ENCODE results near the gene MMP8. TPM values are rescaled to one million over a fixed set of nuclear protein-coding genes. Genes with fewer than 3 reads are reported as not detected.

The MMP8 gene
- total RNA-seq, 1 donor from 2014 or later = not detected

DNA sequence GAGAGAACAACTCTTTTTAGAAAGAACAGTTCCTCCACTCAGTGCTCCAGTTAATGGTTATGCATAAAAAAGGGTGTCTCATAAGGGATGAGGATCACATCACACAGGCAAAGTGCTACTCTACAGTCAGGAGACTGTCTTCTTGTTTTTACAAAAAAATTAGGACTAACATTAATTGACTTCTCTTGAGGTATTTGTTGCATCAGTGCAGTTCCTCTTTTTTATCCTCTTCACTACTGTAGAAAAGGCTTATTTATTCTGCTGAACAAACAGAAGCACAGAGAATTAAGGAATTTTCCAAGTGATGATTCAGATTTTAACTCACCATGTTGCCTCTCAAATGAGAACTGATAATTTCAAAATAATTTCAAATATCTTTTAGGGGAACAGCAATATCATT is 1.9 kb downstream of the MMP8 start:
- no peak for DNase-seq (ENCODE audit: low spot score)
- Mint-ChIP-seq H3K27ac (ENCODE audit: unreplicated experiment) (no peak overlapping the region), H3K27me3 (ENCODE audit: unreplicated experiment) (no peaks in the 10 kb centered on the region), H3K4me3 (ENCODE audit: unreplicated experiment) (no peak overlapping the region), H3K4me1 (ENCODE audit: unreplicated experiment) (no peaks in the 10 kb centered on the region), H3K9me3 (ENCODE audit: unreplicated experiment) (no peaks in the 10 kb centered on the region), H3K36me3 (ENCODE audit: low read depth, unreplicated experiment) (no peaks in the 10 kb centered on the region)
- TF ChIP-seq, protein P1, sequence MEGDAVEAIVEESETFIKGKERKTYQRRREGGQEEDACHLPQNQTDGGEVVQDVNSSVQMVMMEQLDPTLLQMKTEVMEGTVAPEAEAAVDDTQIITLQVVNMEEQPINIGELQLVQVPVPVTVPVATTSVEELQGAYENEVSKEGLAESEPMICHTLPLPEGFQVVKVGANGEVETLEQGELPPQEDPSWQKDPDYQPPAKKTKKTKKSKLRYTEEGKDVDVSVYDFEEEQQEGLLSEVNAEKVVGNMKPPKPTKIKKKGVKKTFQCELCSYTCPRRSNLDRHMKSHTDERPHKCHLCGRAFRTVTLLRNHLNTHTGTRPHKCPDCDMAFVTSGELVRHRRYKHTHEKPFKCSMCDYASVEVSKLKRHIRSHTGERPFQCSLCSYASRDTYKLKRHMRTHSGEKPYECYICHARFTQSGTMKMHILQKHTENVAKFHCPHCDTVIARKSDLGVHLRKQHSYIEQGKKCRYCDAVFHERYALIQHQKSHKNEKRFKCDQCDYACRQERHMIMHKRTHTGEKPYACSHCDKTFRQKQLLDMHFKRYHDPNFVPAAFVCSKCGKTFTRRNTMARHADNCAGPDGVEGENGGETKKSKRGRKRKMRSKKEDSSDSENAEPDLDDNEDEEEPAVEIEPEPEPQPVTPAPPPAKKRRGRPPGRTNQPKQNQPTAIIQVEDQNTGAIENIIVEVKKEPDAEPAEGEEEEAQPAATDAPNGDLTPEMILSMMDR (IDR thresholded peaks at IDR 0.05; ENCODE audit: unreplicated experiment) = no peak

DNA sequence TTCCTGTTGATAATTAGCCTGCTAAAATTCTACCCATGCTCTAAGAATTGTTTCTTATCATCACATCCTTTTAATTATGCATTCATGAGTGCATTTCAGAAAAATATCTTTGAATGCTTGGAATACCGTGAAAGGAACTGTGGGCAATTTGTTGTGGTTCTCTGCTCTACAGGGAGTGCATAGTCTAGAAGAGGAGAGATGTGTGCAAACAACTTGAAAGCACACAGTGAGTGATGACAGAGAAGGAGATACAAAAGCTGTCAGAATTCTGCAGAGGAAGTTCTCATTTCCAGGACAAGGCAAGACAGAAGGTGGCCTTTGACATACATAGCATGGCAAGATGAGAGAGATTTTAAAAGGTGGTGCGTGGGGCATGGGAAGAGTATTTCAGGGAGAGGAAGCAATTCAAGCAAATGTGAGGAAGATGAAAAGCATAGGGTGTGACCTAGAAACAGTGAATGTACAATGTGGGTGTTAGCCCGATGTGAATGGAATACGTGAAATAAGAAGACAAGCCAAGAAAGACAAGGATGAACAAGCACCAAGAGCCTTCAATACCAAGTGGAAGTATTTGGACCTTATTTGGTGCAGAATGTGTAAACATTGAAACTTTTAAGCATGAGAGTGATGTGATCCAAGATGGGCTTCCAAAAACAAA is 5.0 kb downstream of the MMP8 start:
- Mint-ChIP-seq H3K4me1 (ENCODE audit: unreplicated experiment) (no peaks in the 10 kb centered on the region), H3K36me3 (ENCODE audit: low read depth, unreplicated experiment) (no peaks in the 10 kb centered on the region), H3K9me3 (ENCODE audit: unreplicated experiment) (no peaks in the 10 kb centered on the region), H3K4me3 (ENCODE audit: unreplicated experiment) (no peak overlapping the region), H3K27me3 (ENCODE audit: unreplicated experiment) (no peaks in the 10 kb centered on the region), H3K27ac (ENCODE audit: unreplicated experiment) (no peak overlapping the region)
- TF ChIP-seq, protein P1 (IDR thresholded peaks at IDR 0.05; ENCODE audit: unreplicated experiment) = no peak
- DNase-seq (ENCODE audit: low spot score) = no peak

DNA sequence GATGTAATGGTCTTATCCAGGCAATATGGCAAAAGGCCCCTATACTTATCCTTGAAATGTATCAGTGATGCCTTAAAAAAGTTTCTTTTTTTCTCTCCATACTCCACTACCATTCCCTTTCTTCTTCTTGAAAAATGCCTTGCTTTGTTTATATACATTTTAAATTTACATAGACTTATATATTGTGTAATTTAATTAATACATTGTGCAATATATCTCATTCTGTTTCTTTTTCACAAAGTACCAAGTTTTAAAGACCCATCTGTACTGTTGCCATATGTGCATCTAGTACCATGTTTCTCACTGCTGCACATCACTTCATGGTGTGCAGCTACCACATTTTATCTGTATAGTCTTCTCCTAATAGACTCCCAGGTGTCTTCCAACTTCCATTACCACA is 7.5 kb downstream of the MMP8 start:
- H3K36me3 Mint-ChIP-seq (ENCODE audit: low read depth, unreplicated experiment) = no peaks in the 10 kb centered on the region

DNA sequence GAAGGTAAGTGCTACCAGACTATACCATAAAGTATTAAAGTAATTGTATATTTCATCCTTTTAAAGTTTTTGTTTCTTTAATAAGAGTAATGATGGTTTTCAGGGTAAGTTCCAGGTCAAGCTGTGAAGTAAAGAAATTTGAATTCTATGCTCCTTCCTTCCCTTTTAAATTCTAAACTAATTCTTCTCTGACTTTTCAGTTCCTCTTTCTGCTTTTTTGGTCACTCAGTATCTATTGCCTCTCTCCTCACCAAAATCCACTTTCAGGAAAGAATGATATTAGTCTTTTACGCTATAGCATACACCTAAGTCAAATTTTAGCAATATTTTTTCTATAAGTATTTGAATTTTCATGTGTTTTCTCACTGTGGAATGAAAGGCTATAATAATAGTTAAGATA is 8.2 kb downstream of the MMP8 start:
- no peak overlapping the region for H3K27ac Mint-ChIP-seq (ENCODE audit: unreplicated experiment)
- no peak for DNase-seq (ENCODE audit: low spot score)
- TF ChIP-seq, protein P1 (IDR thresholded peaks at IDR 0.05; ENCODE audit: unreplicated experiment) = no peak
- H3K27me3 Mint-ChIP-seq (ENCODE audit: unreplicated experiment) = no peaks in the 10 kb centered on the region
- H3K4me1 Mint-ChIP-seq (ENCODE audit: unreplicated experiment) = no peaks in the 10 kb centered on the region
- H3K36me3 Mint-ChIP-seq (ENCODE audit: low read depth, unreplicated experiment) = no peaks in the 10 kb centered on the region
- H3K9me3 Mint-ChIP-seq (ENCODE audit: unreplicated experiment) = no peaks in the 10 kb centered on the region
- H3K4me3 Mint-ChIP-seq (ENCODE audit: unreplicated experiment) = no peak overlapping the region

More for the DNA sequence above, 7.5 kb downstream of the MMP8 start:
- TF ChIP-seq, protein P1 (IDR thresholded peaks at IDR 0.05; ENCODE audit: unreplicated experiment) = no peak
- no peak for DNase-seq (ENCODE audit: low spot score)
- no peak overlapping the region for H3K4me3 Mint-ChIP-seq (ENCODE audit: unreplicated experiment)
- no peaks in the 10 kb centered on the region for H3K4me1 Mint-ChIP-seq (ENCODE audit: unreplicated experiment)
- no peaks in the 10 kb centered on the region for H3K9me3 Mint-ChIP-seq (ENCODE audit: unreplicated experiment)
- no peaks in the 10 kb centered on the region for H3K27me3 Mint-ChIP-seq (ENCODE audit: unreplicated experiment)
- no peak overlapping the region for H3K27ac Mint-ChIP-seq (ENCODE audit: unreplicated experiment)

- H3K27me3 Mint-ChIP-seq (ENCODE audit: unreplicated experiment) = no peaks in the 10 kb centered on the region
- H3K4me1 Mint-ChIP-seq (ENCODE audit: unreplicated experiment) = no peaks in the 10 kb centered on the region
- no peak overlapping the region for H3K4me3 Mint-ChIP-seq (ENCODE audit: unreplicated experiment)
- no peak for DNase-seq (ENCODE audit: low spot score)
- TF ChIP-seq, protein P1 (IDR thresholded peaks at IDR 0.05; ENCODE audit: unreplicated experiment) = no peak
- H3K36me3 Mint-ChIP-seq (ENCODE audit: low read depth, unreplicated experiment) = no peaks in the 10 kb centered on the region
- H3K9me3 Mint-ChIP-seq (ENCODE audit: unreplicated experiment) = no peaks in the 10 kb centered on the region
- H3K27ac Mint-ChIP-seq (ENCODE audit: unreplicated experiment) = no peak overlapping the region
Measured at GRCh38 chr11:102712137-102712536, 12.6 kb downstream of the MMP8 start.
